OCI-LY3 (cell line): ENCODE results near the gene SRSF2.

Experiments used
- H2AFZ ChIP-seq: fragments of 200-600, 300-600 bp; shearing (Covaris generic); 2 replicates; pipeline ENCODE4 v1.6.0; 2014; ENCODE audit warnings: antibody characterized with exemption, low read depth, low read length
- H3K27ac ChIP-seq: fragments of 200-600, 300-600 bp; sonication (generic); 2 replicates; pipeline ENCODE4 v1.5.1; 2014; ENCODE audit warnings: mild to moderate bottlenecking, low read length, moderate library complexity, mixed read lengths
- H3K27me3 ChIP-seq: fragments of 200-600, 300-600 bp; sonication (generic); 2 replicates; pipeline ENCODE4 v1.6.1; 2014; ENCODE audit warnings: low read depth, low read length, mixed read lengths
- H3K36me3 ChIP-seq: fragments of 200-600, 300-600 bp; sonication (generic); replicated peaks from 2 replicates; pipeline ENCODE3; 2014; ENCODE audit warnings: low read depth, low read length, mixed read lengths
- H3K4me1 ChIP-seq: fragments of 300-600, 200-600 bp; sonication (generic); 2 replicates; pipeline ENCODE4 v1.6.1; 2014; ENCODE audit warnings: low read length, mixed read lengths
- H3K4me2 ChIP-seq: fragments of 200-600, 300-600 bp; sonication (generic); 2 replicates; pipeline ENCODE4 v1.6.1; 2014; ENCODE audit warnings: low read length, mixed read lengths
- H3K4me3 ChIP-seq: fragments of 300-600, 200-600 bp; sonication (generic); 2 replicates; pipeline ENCODE4 v1.5.1; 2014; ENCODE audit warnings: antibody characterized with exemption, mild to moderate bottlenecking, low read length, moderate library complexity
- H3K79me2 ChIP-seq: fragments of 300-600, 200-600 bp; shearing (Covaris generic); 2 replicates; pipeline ENCODE4 v1.6.1; 2014; ENCODE audit warnings: mild to moderate bottlenecking, low read length, mixed read lengths
- H3K9ac ChIP-seq: fragments of 300-600, 200-600 bp; shearing (Covaris generic); 2 replicates; pipeline ENCODE4 v1.6.0; 2014; ENCODE audit warnings: mild to moderate bottlenecking, low read length, moderate library complexity
- H3K9me3 ChIP-seq: fragments of 200-600, 300-600 bp; shearing (Covaris generic); 2 replicates; pipeline ENCODE4 v1.6.1; 2014; ENCODE audit warnings: low read length, mixed read lengths; ENCODE audit not compliant: insufficient read depth
- H4K20me1 ChIP-seq: fragments of 200-600, 300-600 bp; sonication (generic); 2 replicates; pipeline ENCODE4 v1.6.1; 2016; ENCODE audit warnings: low read length, mixed read lengths; ENCODE audit not compliant: insufficient read depth
- CTCF ChIP-seq: fragments of 200-600, 300-600 bp; sonication (generic); IDR thresholded peaks from 2 replicates; pipeline ENCODE4 v1.5.1; 2014; ENCODE audit warnings: antibody characterized with exemption, low read length, low read depth
- EZH2phosphoT487 ChIP-seq: fragments of 200-600 bp; shearing (Covaris generic); IDR thresholded peaks from 2 replicates; pipeline ENCODE4 v1.6.1; 2018; ENCODE audit warnings: antibody characterized with exemption, mixed run types, low read depth

The SRSF2 gene

GRCh38 chr17:76695059-76695831 is 41.9 kb downstream of the SRSF2 start:
- H3K4me2 ChIP-seq, result no peak overlapping the region

GRCh38 chr17:76691379-76692191 is 45.5 kb downstream of the SRSF2 start:
- TF ChIP-seq CTCF (no peak), EZH2phosphoT487 (no peak)
- no peak overlapping the region for H2AFZ ChIP-seq
- no peak overlapping the region for H3K4me2 ChIP-seq
- H3K27ac ChIP-seq, result no peak overlapping the region
- H3K27me3 ChIP-seq, result no peaks in the 10 kb centered on the region
- no peak overlapping the region for H3K4me3 ChIP-seq
- no peaks in the 10 kb centered on the region for H3K36me3 ChIP-seq
- no peaks in the 10 kb centered on the region for H3K9me3 ChIP-seq
- H3K4me1 ChIP-seq, result peaks cover 21% of the 10 kb centered on the region
- H4K20me1 ChIP-seq, result no peaks in the 10 kb centered on the region
- H3K9ac ChIP-seq, result no peak overlapping the region
- no peaks in the 10 kb centered on the region for H3K79me2 ChIP-seq

More at GRCh38 chr17:76695059-76695831, 41.9 kb downstream of the SRSF2 start:
- Histone ChIP-seq H3K9me3 (no peaks in the 10 kb centered on the region), H3K4me1 (peaks cover 44% of the 10 kb centered on the region), H3K79me2 (no peaks in the 10 kb centered on the region), H4K20me1 (no peaks in the 10 kb centered on the region), H2AFZ (no peak overlapping the region), H3K27me3 (peaks cover 4% of the 10 kb centered on the region; the same call in 1 of the 2 replicates), H3K4me3 (no peak overlapping the region), H3K9ac (no peak overlapping the region), H3K36me3 (no peaks in the 10 kb centered on the region), H3K27ac (no peak overlapping the region)
- no peak for TF ChIP-seq EZH2phosphoT487
- no peak for TF ChIP-seq CTCF

DNA sequence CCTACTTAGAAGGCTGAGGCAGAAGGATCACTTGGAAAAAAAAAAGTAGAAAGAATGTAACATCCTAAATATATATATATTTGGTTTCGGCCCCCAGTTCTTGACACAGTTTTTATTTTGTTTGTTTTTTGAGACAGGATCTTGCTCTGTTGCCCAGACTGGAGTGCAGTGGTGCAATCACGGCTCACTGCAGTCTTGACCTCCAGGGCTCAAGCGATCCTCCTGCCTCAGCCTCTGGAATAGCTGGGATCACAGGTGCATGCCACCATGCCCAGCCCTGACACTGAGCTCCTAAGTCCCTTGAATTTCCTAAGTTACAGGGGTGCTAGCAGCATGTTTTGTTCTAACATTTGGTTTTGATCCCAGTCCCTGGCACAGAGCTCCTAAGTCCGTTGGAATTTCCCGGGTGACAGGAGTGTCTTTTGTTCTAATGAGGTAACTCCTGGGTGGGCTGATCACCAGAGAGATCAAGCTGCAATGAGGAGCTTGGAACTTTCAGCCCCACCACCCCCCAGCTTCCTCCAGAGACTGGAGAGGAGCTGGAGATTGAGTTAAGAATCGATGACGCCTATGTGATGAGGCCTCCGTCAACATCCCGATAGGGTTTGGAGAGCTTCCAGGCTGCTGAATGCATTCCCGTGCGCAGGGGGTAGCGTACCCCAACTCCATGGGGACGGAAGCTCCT is 46.4 kb downstream of the SRSF2 start:
- TF ChIP-seq EZH2phosphoT487 (no peak), CTCF (no peak)
- no peak overlapping the region for H2AFZ ChIP-seq
- no peaks in the 10 kb centered on the region for H4K20me1 ChIP-seq
- no peak overlapping the region for H3K4me3 ChIP-seq
- H3K36me3 ChIP-seq, result no peaks in the 10 kb centered on the region
- peaks cover 13% of the 10 kb centered on the region for H3K4me1 ChIP-seq
- no peak overlapping the region for H3K4me2 ChIP-seq
- H3K79me2 ChIP-seq, result no peaks in the 10 kb centered on the region
- no peaks in the 10 kb centered on the region for H3K27me3 ChIP-seq
- H3K9ac ChIP-seq, result no peak overlapping the region
- H3K9me3 ChIP-seq, result no peaks in the 10 kb centered on the region
- H3K27ac ChIP-seq, result no peak overlapping the region

- Histone ChIP-seq H3K79me2 (no peaks in the 10 kb centered on the region), H3K9me3 (no peaks in the 10 kb centered on the region), H2AFZ (no peak overlapping the region), H4K20me1 (no peaks in the 10 kb centered on the region), H3K27me3 (no peaks in the 10 kb centered on the region), H3K27ac (no peak overlapping the region), H3K4me2 (no peak overlapping the region), H3K9ac (no peak overlapping the region), H3K36me3 (no peaks in the 10 kb centered on the region), H3K4me3 (no peak overlapping the region), H3K4me1 (peaks cover 13% of the 10 kb centered on the region)
- TF ChIP-seq EZH2phosphoT487 (no peak), CTCF (no peak)
These were observed 47.3 kb downstream of the SRSF2 start for GRCh38 chr17:76689859-76690258.
